Measurements from ENCODE around the gene CLMN. TPM values are rescaled to one million over a fixed set of nuclear protein-coding genes. Genes with fewer than 3 reads are reported as not detected.

The CLMN gene
- total and polyA plus RNA-seq, 2 of the 13 experiments (the other 11 are each of a cell fraction or from before 2014, with no cell fraction given), result 15.1 to 16.7 TPM

DNA sequence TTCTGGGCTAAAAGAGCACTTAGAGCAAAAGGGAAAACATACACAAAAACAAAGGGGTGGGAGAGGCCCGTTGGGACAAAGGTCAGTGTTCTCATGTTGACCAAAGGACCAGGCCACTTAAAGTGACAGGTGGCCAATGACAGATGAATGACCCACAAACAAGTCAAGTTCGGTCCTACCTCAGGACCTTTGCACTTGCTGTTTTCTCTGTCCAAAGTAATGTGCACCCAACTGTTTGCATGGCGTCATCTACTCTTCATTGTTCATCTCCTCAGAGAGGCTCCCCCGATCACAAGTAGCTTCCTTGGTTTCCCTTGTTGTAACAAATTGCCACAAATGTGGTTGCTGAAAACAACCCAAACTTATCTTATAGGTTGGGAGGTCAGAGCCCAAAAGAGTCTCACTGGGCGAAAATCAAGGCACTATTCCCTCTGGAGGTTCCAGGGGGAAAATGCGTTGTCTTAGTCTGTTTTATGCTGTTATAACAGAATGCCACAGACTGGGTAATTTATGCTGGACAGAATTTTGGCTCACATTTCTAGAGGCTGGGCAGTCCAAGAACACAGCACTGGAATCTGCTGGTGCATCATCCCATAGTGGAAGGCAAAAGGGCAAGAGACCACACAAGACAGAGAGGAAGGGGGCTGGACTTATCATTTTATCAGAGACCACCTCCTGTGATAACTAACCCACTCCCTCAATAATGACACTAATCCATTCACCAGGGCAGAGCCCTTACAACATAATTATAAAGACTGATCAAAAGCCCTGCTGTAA lies 23.9 kb downstream of the CLMN start (continued):
- TF ChIP-seq TBX2 (CRISPR knock-in tag; IDR thresholded peaks at IDR 0.05; ENCODE audit: borderline replicate concordance) (peak; percentile 77; the same call in 1 of the 2 replicates), SOX5 (CRISPR knock-in tag; IDR thresholded peaks at IDR 0.05; ENCODE audit: borderline replicate concordance) (peak; percentile 86), ZNF713 (CRISPR knock-in tag; IDR thresholded peaks at IDR 0.05) (no peak), TRIM24 (CRISPR knock-in tag; IDR thresholded peaks at IDR 0.05) (peak; percentile 67; the same call in 1 of the 2 replicates), ZNF264 (CRISPR knock-in tag; IDR thresholded peaks at IDR 0.05) (peak; percentile 85), ZNF557 (CRISPR knock-in tag; IDR thresholded peaks at IDR 0.05) (0 out of 2 replicates have a peak, but pooled peaks have one; percentile 44), CEBPG (CRISPR knock-in tag; IDR thresholded peaks at IDR 0.05) (peak; percentile 31; the same call in 1 of the 2 replicates), ARNT2 (CRISPR knock-in tag; IDR thresholded peaks at IDR 0.05; ENCODE audit: low read depth) (peak; percentile 62; the same call in 1 of the 2 replicates), ZMYM2 (CRISPR knock-in tag; IDR thresholded peaks at IDR 0.05) (peak; percentile 96), ZNF577 (CRISPR knock-in tag; IDR thresholded peaks at IDR 0.05; ENCODE audit: borderline replicate concordance, low read depth) (no peak), SMARCE1 (IDR thresholded peaks at IDR 0.05; ENCODE audit: borderline replicate concordance) (no peak), NKX3-1 (CRISPR knock-in tag; IDR thresholded peaks at IDR 0.05) (peak; percentile 78), KDM1A (CRISPR knock-in tag; IDR thresholded peaks at IDR 0.05) (peak; percentile 99), GATAD1 (CRISPR knock-in tag; IDR thresholded peaks at IDR 0.05) (0 out of 2 replicates have a peak, but pooled peaks have one; percentile 28), RAD21 (CRISPR knock-in tag; IDR thresholded peaks at IDR 0.05) (no peak), ZNF317 (CRISPR knock-in tag; IDR thresholded peaks at IDR 0.05) (peak; percentile 44; the same call in 1 of the 2 replicates)
- TF ChIP-seq, protein P1, sequence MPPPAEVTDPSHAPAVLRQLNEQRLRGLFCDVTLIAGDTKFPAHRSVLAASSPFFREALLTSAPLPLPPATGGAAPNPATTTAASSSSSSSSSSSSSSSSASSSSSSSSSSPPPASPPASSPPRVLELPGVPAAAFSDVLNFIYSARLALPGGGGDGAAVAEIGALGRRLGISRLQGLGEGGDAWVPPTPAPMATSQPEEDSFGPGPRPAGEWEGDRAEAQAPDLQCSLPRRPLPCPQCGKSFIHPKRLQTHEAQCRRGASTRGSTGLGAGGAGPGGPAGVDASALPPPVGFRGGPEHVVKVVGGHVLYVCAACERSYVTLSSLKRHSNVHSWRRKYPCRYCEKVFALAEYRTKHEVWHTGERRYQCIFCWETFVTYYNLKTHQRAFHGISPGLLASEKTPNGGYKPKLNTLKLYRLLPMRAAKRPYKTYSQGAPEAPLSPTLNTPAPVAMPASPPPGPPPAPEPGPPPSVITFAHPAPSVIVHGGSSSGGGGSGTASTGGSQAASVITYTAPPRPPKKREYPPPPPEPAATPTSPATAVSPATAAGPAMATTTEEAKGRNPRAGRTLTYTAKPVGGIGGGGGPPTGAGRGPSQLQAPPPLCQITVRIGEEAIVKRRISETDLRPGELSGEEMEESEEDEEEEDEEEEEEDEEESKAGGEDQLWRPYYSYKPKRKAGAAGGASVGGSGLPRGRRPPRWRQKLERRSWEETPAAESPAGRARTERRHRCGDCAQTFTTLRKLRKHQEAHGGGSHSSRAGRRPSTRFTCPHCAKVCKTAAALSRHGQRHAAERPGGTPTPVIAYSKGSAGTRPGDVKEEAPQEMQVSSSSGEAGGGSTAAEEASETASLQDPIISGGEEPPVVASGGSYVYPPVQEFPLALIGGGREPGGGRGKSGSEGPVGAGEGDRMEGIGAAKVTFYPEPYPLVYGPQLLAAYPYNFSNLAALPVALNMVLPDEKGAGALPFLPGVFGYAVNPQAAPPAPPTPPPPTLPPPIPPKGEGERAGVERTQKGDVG (CRISPR knock-in tag; IDR thresholded peaks at IDR 0.05; ENCODE audit: borderline replicate concordance), result 0 out of 2 replicates have a peak, but pooled peaks have one; percentile 45
- TF ChIP-seq, protein P2, sequence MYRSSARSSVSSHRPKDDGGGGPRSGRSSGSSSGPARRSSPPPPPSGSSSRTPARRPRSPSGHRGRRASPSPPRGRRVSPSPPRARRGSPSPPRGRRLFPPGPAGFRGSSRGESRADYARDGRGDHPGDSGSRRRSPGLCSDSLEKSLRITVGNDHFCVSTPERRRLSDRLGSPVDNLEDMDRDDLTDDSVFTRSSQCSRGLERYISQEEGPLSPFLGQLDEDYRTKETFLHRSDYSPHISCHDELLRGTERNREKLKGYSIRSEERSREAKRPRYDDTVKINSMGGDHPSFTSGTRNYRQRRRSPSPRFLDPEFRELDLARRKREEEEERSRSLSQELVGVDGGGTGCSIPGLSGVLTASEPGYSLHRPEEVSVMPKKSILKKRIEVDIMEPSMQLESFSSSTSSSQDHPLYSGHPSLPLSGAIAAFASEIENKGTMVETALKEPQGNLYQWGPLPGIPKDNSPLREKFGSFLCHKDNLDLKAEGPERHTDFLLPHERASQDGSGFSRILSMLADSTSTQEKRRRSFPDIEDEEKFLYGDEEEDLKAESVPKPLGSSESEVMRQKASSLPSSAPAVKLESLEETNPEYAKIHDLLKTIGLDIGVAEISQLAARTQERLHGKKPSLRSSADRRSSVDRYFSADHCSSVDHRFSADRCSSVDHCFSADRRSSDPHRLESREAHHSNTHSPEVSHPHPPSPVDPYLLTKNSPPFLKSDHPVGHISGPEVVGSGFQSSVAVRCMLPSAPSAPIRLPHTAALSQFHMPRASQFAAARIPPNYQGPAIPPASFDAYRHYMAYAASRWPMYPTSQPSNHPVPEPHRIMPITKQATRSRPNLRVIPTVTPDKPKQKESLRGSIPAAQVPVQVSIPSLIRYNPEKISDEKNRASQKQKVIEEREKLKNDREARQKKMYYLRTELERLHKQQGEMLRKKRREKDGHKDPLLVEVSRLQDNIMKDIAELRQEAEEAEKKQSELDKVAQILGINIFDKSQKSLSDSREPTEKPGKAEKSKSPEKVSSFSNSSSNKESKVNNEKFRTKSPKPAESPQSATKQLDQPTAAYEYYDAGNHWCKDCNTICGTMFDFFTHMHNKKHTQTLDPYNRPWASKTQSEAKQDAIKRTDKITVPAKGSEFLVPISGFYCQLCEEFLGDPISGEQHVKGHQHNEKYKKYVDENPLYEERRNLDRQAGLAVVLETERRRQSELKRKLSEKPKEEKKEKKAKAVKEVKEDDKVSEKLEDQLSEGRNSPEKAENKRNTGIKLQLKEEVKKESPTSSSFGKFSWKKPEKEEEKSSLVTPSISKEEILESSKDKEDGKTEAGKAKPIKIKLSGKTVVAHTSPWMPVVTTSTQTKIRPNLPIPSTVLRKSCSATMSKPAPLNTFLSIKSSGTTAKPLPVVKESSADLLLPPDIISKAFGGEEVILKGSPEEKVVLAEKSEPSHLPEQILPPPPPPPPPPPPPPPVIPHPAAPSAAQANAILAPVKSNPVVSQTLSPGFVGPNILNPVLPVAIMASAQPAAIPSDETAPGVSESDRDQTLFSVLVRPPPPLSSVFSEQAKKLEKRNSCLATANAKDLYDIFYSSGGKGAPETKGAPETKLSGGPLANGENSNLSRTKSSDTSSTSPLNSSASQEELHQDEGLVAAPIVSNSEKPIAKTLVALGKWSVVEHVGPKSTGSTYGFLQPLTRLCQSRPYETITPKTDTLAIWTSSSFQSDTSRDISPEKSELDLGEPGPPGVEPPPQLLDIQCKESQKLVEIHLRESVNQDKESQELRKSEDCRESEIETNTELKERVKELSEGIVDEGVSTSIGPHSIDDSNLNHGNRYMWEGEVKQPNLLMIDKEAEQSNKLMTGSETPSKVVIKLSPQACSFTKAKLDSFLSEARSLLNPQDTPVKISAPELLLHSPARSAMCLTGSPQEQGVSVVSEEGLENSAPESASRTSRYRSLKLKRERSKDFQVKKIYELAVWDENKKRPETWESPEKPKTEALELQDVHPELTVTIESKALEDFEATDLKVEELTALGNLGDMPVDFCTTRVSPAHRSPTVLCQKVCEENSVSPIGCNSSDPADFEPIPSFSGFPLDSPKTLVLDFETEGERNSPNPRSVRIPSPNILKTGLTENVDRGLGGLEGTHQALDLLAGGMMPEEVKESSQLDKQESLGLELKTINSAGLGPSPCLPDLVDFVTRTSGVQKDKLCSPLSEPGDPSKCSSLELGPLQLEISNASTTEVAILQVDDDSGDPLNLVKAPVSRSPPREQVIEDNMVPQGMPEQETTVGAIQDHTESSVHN (CRISPR knock-in tag; IDR thresholded peaks at IDR 0.05), result 0 out of 2 replicates have a peak, but pooled peaks have one; percentile 32
- TF ChIP-seq, protein P3, sequence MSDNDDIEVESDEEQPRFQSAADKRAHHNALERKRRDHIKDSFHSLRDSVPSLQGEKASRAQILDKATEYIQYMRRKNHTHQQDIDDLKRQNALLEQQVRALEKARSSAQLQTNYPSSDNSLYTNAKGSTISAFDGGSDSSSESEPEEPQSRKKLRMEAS (IDR thresholded peaks at IDR 0.05), result peak; percentile 86

Measured in HepG2 (cell line).